Karpas-422 (cell line): Measurements from ENCODE around the gene NEUROD2. TPM values are rescaled to one million over a fixed set of nuclear protein-coding genes. Genes with fewer than 3 reads are reported as not detected.

Experiments
- DNase-seq: peaks from one replicate; pipeline ENCODE4 v3.0.0-alpha.2; 2015
- H2AFZ ChIP-seq: fragments of 200-600 bp; sonication (generic); 2 replicates; pipeline ENCODE4 v1.6.1; 2014; ENCODE audit warnings: antibody characterized with exemption, low read length, mixed read lengths
- H3K27ac ChIP-seq: fragments of 200-600 bp; sonication (generic); 2 replicates; pipeline ENCODE4 v1.5.1; 2014; ENCODE audit warnings: mild to moderate bottlenecking, low read length, moderate library complexity
- H3K27me3 ChIP-seq: fragments of 200-600 bp; sonication (generic); 2 replicates; pipeline ENCODE4 v1.6.1; 2014; ENCODE audit warnings: low read length, mixed read lengths
- H3K36me3 ChIP-seq: fragments of 200-600 bp; sonication (generic); 2 replicates; pipeline ENCODE4 v1.6.1; 2014; ENCODE audit warnings: low read length, mixed read lengths; ENCODE audit not compliant: insufficient read depth
- H3K4me1 ChIP-seq: fragments of 200-600 bp; sonication (generic); 2 replicates; pipeline ENCODE4 v1.6.1; 2014; ENCODE audit warnings: mild to moderate bottlenecking, low read length, mixed read lengths
- H3K4me2 ChIP-seq: fragments of 200-600 bp; sonication (generic); 2 replicates; pipeline ENCODE4 v1.6.1; 2014; ENCODE audit warnings: low read length, low read depth, mild to moderate bottlenecking; ENCODE audit not compliant: poor library complexity, severe bottlenecking
- H3K4me3 ChIP-seq: fragments of 200-600 bp; sonication (generic); 2 replicates; pipeline ENCODE4 v1.5.1; 2014; ENCODE audit warnings: mild to moderate bottlenecking, antibody characterized with exemption, low read length, mixed read lengths
- H3K79me2 ChIP-seq: fragments of 200-600 bp; sonication (generic); 2 replicates; pipeline ENCODE4 v1.6.1; 2014; ENCODE audit warnings: mild to moderate bottlenecking, low read length, mixed read lengths
- H3K9ac ChIP-seq: fragments of 200-600 bp; sonication (generic); 2 replicates; pipeline ENCODE4 v1.6.0; 2014; ENCODE audit warnings: low read length
- H3K9me2 ChIP-seq: fragments of 200-600 bp; sonication (generic), shearing (Covaris generic); replicated peaks from 2 replicates; pipeline ENCODE4 v1.6.0; 2014; ENCODE audit warnings: mild to moderate bottlenecking, low read length, moderate library complexity; ENCODE audit not compliant: insufficient read depth
- H3K9me3 ChIP-seq: fragments of 300-700, 200-600 bp; sonication (generic); 2 replicates; pipeline ENCODE4 v1.6.1; 2014; ENCODE audit warnings: low read length, mixed read lengths
- H4K20me1 ChIP-seq: fragments of 200-600 bp; sonication (generic); 2 replicates; pipeline ENCODE4 v1.6.1; 2014; ENCODE audit warnings: mild to moderate bottlenecking, antibody characterized with exemption, low read length, low read depth; ENCODE audit not compliant: insufficient read depth
- total RNA-seq: library from RNA; depleted of rRNA; stranded (reverse); fragments of >200 nt; shearing (Covaris generic); gene quantifications from 2 replicates; pipeline ENCODE4 v1.2.3, GENCODE V29; 2014; ENCODE audit warnings: low replicate concordance

NEUROD2 gene
- total RNA-seq, 1 experiment from 2014 or later: not detected

- Histone ChIP-seq H3K4me2 (no peak overlapping the region), H4K20me1 (no peaks in the 10 kb centered on the region), H3K27ac (no peak overlapping the region), H3K36me3 (no peaks in the 10 kb centered on the region), H3K9me3 (no peaks in the 10 kb centered on the region), H3K79me2 (no peaks in the 10 kb centered on the region), H3K27me3 (no peaks in the 10 kb centered on the region), H3K4me3 (no peak overlapping the region), H3K9ac (no peak overlapping the region), H2AFZ (no peak overlapping the region), H3K4me1 (peaks cover 44% of the 10 kb centered on the region), H3K9me2 (no peaks in the 10 kb centered on the region)
- DNase-seq: no peak
Measured at GRCh38 chr17:39625198-39625785, 17.6 kb upstream of the NEUROD2 start.

GRCh38 chr17:39624313-39624712, 16.6 kb upstream of the NEUROD2 start:
- Histone ChIP-seq H3K9me3 (no peaks in the 10 kb centered on the region), H3K9ac (no peak overlapping the region), H3K27me3 (no peaks in the 10 kb centered on the region), H3K36me3 (no peaks in the 10 kb centered on the region), H4K20me1 (no peaks in the 10 kb centered on the region), H3K4me3 (no peak overlapping the region), H3K79me2 (no peaks in the 10 kb centered on the region), H2AFZ (no peak overlapping the region), H3K4me1 (peaks cover 43% of the 10 kb centered on the region), H3K9me2 (no peaks in the 10 kb centered on the region), H3K27ac (no peak overlapping the region), H3K4me2 (peak overlapping the region; percentile 66)
- DNase-seq: no peak

- Histone ChIP-seq H3K79me2 (no peaks in the 10 kb centered on the region), H3K4me3 (0 out of 2 replicates have a peak overlapping the region, but pooled peaks have one; percentile 50), H3K9me2 (no peaks in the 10 kb centered on the region), H3K9me3 (no peaks in the 10 kb centered on the region), H3K36me3 (no peaks in the 10 kb centered on the region), H2AFZ (peak overlapping the region; percentile 61; the same call in 1 of the 2 replicates), H3K9ac (peak overlapping the region; percentile 48), H3K27ac (no peak overlapping the region), H4K20me1 (no peaks in the 10 kb centered on the region), H3K4me1 (peaks cover 42% of the 10 kb centered on the region), H3K4me2 (peak overlapping the region; percentile 66), H3K27me3 (0 out of 2 replicates have a peak, but pooled peaks cover 4% of the 10 kb centered on the region)
- DNase-seq: peak; percentile 96
Measured at GRCh38 chr17:39623356-39623950, 15.7 kb upstream of the NEUROD2 start.

- no peaks in the 10 kb centered on the region for H3K79me2 ChIP-seq
- DNase-seq: peak; percentile 69
- H3K4me3 ChIP-seq: peak overlapping the region; percentile 67; the same call in 1 of the 2 replicates
- no peaks in the 10 kb centered on the region for H3K36me3 ChIP-seq
- H2AFZ ChIP-seq: peak overlapping the region; percentile 99
- peak overlapping the region; percentile 73 for H3K27ac ChIP-seq
- H3K4me1 ChIP-seq: peaks cover 40% of the 10 kb centered on the region
- H3K4me2 ChIP-seq: peak overlapping the region; percentile 96
- peak overlapping the region; percentile 73 for H3K9ac ChIP-seq
- no peaks in the 10 kb centered on the region for H3K9me2 ChIP-seq
- H4K20me1 ChIP-seq: no peaks in the 10 kb centered on the region
- no peaks in the 10 kb centered on the region for H3K9me3 ChIP-seq
- H3K27me3 ChIP-seq: 0 out of 2 replicates have a peak, but pooled peaks cover 4% of the 10 kb centered on the region
Measured at GRCh38 chr17:39622380-39623006, 14.8 kb upstream of the NEUROD2 start.

- Histone ChIP-seq H3K79me2 (no peaks in the 10 kb centered on the region), H3K4me1 (peaks cover 44% of the 10 kb centered on the region), H3K9ac (peak overlapping the region; percentile 73), H3K9me2 (no peaks in the 10 kb centered on the region), H3K4me3 (peak overlapping the region; percentile 67; the same call in 1 of the 2 replicates), H3K9me3 (no peaks in the 10 kb centered on the region), H4K20me1 (no peaks in the 10 kb centered on the region), H3K36me3 (no peaks in the 10 kb centered on the region), H2AFZ (peak overlapping the region; percentile 99), H3K27me3 (0 out of 2 replicates have a peak, but pooled peaks cover 4% of the 10 kb centered on the region), H3K4me2 (peak overlapping the region; percentile 96), H3K27ac (peak overlapping the region; percentile 73)
- DNase-seq: peak; percentile 95
Measured at GRCh38 chr17:39621523-39622379, 14.0 kb upstream of the NEUROD2 start.

GRCh38 chr17:39619786-39620101, 12.0 kb upstream of the NEUROD2 start:
- Histone ChIP-seq H3K4me1 (peaks cover 44% of the 10 kb centered on the region), H3K9me2 (no peaks in the 10 kb centered on the region), H3K79me2 (no peaks in the 10 kb centered on the region), H3K4me3 (no peak overlapping the region), H4K20me1 (no peaks in the 10 kb centered on the region), H3K36me3 (no peaks in the 10 kb centered on the region), H3K4me2 (no peak overlapping the region), H3K27ac (no peak overlapping the region), H2AFZ (no peak overlapping the region), H3K9me3 (no peaks in the 10 kb centered on the region), H3K27me3 (0 out of 2 replicates have a peak, but pooled peaks cover 4% of the 10 kb centered on the region), H3K9ac (no peak overlapping the region)
- DNase-seq: no peak

GRCh38 chr17:39618956-39619785, 11.5 kb upstream of the NEUROD2 start:
- H3K4me1 ChIP-seq: peaks cover 44% of the 10 kb centered on the region
- H3K79me2 ChIP-seq: no peaks in the 10 kb centered on the region
- no peaks in the 10 kb centered on the region for H3K36me3 ChIP-seq
- peak overlapping the region; percentile 72 for H3K9ac ChIP-seq
- H3K27me3 ChIP-seq: 0 out of 2 replicates have a peak, but pooled peaks cover 4% of the 10 kb centered on the region
- H3K4me2 ChIP-seq: peak overlapping the region; percentile 99
- peak overlapping the region; percentile 93 for H2AFZ ChIP-seq
- DNase-seq: no peak
- H3K27ac ChIP-seq: no peak overlapping the region
- no peaks in the 10 kb centered on the region for H3K9me3 ChIP-seq
- H3K4me3 ChIP-seq: peak overlapping the region; percentile 73; the same call in 1 of the 2 replicates
- no peaks in the 10 kb centered on the region for H4K20me1 ChIP-seq
- H3K9me2 ChIP-seq: no peaks in the 10 kb centered on the region
